Activated T-cell treated with anti-CD3 and anti-CD28 coated beads, Interleukin-2, amount 50 U/mL, for 4 hours (primary cell): ENCODE results near the gene CDC42BPB. TPM values are rescaled to one million over a fixed set of nuclear protein-coding genes. Genes with fewer than 3 reads are reported as not detected.
"Not testable (repeated sequence)": the region's sequence is repeated elsewhere in the genome, so short reads cannot be mapped to it uniquely, and the experiment has no call there.

Experiments
- ATAC-seq, 2 donors: fragments of 200-7000 bp; cut with Tn5 transposase; one replicate each; pipeline ENCODE4 v1.10.0; 2021
- DNase-seq: peaks from one replicate; pipeline ENCODE4 v3.0.0-alpha.2; 2020
- H3K27me3 Mint-ChIP-seq: one replicate; pipeline ENCODE4 v1.8.0; 2021; ENCODE audit warnings: low read depth, mixed read lengths
- H3K36me3 Mint-ChIP-seq: one replicate; pipeline ENCODE4 v1.8.0; 2022; ENCODE audit warnings: mixed read lengths; ENCODE audit not compliant: insufficient read depth
- H3K4me1 Mint-ChIP-seq: one replicate; pipeline ENCODE4 v1.8.0; 2021; ENCODE audit warnings: low read depth, mixed read lengths
- H3K4me3 Mint-ChIP-seq: one replicate; pipeline ENCODE4 v1.8.0; 2021; ENCODE audit warnings: mild to moderate bottlenecking, moderate library complexity, mixed read lengths
- H3K9me3 Mint-ChIP-seq: one replicate; pipeline ENCODE4 v1.8.0; 2021; ENCODE audit warnings: mixed read lengths
- total RNA-seq, 3 donors: library from RNA; stranded (reverse); gene quantifications; one replicate each; pipeline ENCODE4 v1.2.1, GENCODE V29; 2021

The CDC42BPB gene
- total RNA-seq, 3 donors from 2014 or later = 2.8 to 6.6 (median 5.1) TPM

DNA sequence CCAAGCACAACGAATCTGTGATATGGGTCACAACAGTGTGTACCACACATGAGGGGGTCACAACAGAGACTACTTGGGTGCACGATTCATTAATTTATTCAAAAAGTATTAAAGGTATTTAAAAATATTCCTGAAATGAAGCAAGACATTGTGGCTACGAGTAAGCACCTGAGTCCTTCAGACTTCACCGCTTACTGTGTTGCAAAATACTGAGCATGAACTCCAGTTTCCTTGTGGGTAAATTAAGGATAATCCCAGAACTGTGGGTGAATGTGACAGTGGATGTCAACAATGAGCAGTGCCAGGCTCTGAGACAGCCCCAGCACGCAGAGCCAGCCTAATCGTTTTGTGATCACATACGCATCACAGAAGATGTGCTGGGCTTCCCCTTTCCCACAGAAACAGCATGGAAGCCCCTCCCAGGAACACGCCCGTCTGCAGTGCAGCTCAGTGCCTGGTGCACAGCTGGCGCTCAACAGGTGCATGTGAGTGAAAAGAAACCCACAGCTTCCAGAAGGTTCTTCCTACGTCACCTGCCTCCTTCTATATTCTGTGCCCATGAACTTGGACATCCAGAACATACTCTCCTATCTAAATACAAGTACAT, 29.1 kb downstream of the CDC42BPB start:
- peaks cover 8% of the 10 kb centered on the region for H3K27me3 Mint-ChIP-seq
- DNase-seq (no peak), ATAC-seq (no peak)
- peaks cover 4% of the 10 kb centered on the region for H3K9me3 Mint-ChIP-seq
- H3K36me3 Mint-ChIP-seq = no peaks in the 10 kb centered on the region
- no peak overlapping the region for H3K4me3 Mint-ChIP-seq
- H3K4me1 Mint-ChIP-seq = no peaks in the 10 kb centered on the region

DNA sequence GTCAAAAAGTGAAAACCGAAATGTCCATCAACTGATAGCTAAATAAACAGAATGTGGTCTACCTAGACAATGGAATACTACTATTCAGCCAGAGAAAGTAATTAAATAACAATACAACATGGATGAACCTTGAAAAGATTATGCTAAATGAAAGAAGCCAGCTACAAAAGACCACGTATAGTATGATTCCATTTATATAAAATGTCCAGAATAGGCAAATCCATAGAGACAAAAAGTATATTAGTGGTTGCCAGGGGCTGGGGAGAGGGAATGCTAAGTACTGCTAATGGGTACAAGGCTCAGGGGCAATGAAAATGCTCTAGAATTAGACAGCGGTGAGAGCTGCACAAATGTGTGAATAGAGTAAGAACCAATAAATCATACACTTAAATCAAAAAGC, 29.9 kb downstream of the CDC42BPB start:
- no peak for DNase-seq

GRCh38 chr14:103026988-103027387, 30.4 kb downstream of the CDC42BPB start:
- ATAC-seq (no peak), DNase-seq (no peak)
- H3K4me3 Mint-ChIP-seq = no peak overlapping the region
- no peaks in the 10 kb centered on the region for H3K36me3 Mint-ChIP-seq
- H3K27me3 Mint-ChIP-seq = peaks cover 8% of the 10 kb centered on the region
- no peaks in the 10 kb centered on the region for H3K4me1 Mint-ChIP-seq
- peaks cover 4% of the 10 kb centered on the region for H3K9me3 Mint-ChIP-seq

More for the DNA sequence above, 29.9 kb downstream of the CDC42BPB start:
- Mint-ChIP-seq H3K4me1 (no peaks in the 10 kb centered on the region), H3K27me3 (peaks cover 8% of the 10 kb centered on the region), H3K9me3 (peaks cover 4% of the 10 kb centered on the region), H3K36me3 (no peaks in the 10 kb centered on the region), H3K4me3 (no peak overlapping the region)
- ATAC-seq = no peak

DNA sequence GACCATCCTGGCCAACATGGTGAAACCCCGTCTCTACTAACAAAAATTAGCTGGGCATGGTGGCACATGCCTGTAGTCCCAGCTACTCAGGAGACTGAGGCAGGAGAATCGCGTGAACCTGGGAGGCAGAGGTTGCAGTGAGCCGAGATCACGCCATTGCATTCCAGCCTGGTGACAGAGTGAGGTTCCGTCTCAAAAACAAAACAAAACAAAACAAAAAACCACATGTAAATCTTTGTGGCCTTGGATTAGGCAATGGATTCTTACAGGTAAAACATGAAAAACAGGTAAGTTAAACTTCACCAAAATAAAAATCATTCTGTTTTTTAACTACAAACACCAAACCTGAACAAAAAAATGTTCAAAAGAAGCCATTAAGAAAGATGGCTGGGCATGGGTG, 31.2 kb downstream of the CDC42BPB start:
- DNase-seq, H3K36me3 Mint-ChIP-seq, H3K9me3 Mint-ChIP-seq, ATAC-seq, H3K4me1 Mint-ChIP-seq, H3K4me3 Mint-ChIP-seq: not testable (repeated sequence)
- peaks cover 13% of the 10 kb centered on the region for H3K27me3 Mint-ChIP-seq

DNA sequence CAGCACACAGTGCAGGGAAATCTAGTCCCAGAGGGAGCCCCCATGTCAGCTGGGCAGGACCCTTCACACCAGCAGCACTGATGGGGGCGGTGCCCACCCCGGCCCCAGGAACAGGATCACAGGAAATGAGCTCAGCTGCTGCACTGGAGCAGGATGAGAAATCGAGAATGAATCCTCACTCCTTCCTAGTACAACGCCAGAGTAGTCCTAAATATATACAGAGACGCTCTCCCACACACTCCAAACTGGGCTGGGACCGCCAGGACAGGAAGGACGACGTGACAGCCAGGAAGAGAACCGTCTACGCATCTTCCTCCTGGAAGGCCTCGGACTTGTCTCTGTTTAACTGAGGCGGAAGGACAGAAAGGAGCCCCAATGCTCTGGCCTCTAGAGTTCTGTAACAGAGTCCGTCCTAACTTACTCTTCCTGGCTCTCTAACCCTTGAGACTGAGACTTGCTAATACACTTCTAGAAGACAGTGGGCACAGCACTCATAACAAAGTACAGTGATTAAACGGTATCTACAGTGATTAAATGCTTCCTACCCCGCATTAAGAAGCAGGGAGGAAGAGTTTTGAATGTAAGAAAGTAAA, 33.4 kb downstream of the CDC42BPB start:
- Mint-ChIP-seq H3K27me3 (peaks cover 13% of the 10 kb centered on the region), H3K9me3 (peaks cover 4% of the 10 kb centered on the region), H3K36me3 (no peaks in the 10 kb centered on the region), H3K4me3 (no peak overlapping the region), H3K4me1 (no peaks in the 10 kb centered on the region)
- no peak for ATAC-seq
- DNase-seq = no peak

- H3K4me3 Mint-ChIP-seq = no peak overlapping the region
- H3K27me3 Mint-ChIP-seq = peaks cover 13% of the 10 kb centered on the region
These were observed 34.7 kb downstream of the CDC42BPB start for GRCh38 chr14:103022685-103023044.

DNA sequence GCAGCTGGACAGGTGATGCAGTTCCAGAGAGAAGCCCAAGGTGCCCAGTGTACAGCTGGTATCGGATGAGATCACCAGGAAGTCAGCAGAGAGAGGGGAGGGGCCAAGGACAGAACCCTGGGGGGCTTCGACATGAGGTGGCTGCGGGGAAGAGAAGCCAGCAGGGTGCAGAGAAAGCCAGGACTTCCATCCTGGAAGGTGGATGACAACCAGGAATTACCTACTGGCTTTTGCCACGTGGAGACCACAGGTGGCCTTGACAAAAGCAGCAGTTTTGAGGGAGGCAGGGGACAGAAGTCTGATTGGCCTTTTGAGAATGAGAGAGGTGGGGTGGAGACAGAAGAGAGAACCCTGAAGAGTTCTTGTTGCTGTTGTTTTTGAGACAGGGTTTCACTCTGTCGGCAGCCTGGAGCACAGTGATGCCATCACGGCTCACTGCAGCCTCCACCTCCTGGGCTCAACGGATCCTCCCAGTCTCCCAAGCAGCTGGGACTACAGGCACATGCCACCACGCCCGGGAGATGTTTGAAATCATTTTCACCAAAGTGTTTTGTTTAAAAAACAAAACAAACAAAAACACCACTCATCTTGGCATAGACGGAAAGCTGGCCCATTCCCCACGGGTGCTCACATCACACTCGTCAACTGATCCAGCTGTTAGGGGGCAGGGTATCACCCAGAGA, 35.2 kb downstream of the CDC42BPB start:
- Mint-ChIP-seq H3K9me3 (peaks cover 4% of the 10 kb centered on the region), H3K4me1 (no peaks in the 10 kb centered on the region), H3K36me3 (no peaks in the 10 kb centered on the region), H3K4me3 (no peak overlapping the region), H3K27me3 (peaks cover 13% of the 10 kb centered on the region)
- ATAC-seq (no peak), DNase-seq (no peak)

More at GRCh38 chr14:103022685-103023044, 34.7 kb downstream of the CDC42BPB start:
- ATAC-seq = no peak
- no peaks in the 10 kb centered on the region for H3K4me1 Mint-ChIP-seq
- no peak for DNase-seq
- H3K9me3 Mint-ChIP-seq = peaks cover 4% of the 10 kb centered on the region
- H3K36me3 Mint-ChIP-seq = no peaks in the 10 kb centered on the region

DNA sequence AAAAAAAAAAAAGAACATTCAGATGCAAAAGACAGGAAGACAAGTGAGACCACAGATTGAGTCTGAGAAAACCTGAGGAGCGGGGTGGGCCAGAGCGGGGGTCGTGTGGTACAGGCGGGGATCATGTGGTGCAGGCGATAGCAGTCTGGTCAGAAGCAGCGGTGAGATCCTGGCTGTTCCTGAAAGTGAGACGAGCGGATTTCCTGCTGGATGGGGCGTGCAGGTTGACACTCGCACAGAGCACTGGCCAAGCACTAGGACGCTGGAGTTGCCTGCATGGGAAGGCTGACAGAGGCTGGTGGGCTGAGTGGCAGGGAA, 35.7 kb downstream of the CDC42BPB start:
- Mint-ChIP-seq H3K4me1 (no peaks in the 10 kb centered on the region), H3K36me3 (no peaks in the 10 kb centered on the region), H3K4me3 (no peak overlapping the region), H3K9me3 (peaks cover 4% of the 10 kb centered on the region), H3K27me3 (peaks cover 12% of the 10 kb centered on the region)
- DNase-seq (no peak), ATAC-seq (no peak)

DNA sequence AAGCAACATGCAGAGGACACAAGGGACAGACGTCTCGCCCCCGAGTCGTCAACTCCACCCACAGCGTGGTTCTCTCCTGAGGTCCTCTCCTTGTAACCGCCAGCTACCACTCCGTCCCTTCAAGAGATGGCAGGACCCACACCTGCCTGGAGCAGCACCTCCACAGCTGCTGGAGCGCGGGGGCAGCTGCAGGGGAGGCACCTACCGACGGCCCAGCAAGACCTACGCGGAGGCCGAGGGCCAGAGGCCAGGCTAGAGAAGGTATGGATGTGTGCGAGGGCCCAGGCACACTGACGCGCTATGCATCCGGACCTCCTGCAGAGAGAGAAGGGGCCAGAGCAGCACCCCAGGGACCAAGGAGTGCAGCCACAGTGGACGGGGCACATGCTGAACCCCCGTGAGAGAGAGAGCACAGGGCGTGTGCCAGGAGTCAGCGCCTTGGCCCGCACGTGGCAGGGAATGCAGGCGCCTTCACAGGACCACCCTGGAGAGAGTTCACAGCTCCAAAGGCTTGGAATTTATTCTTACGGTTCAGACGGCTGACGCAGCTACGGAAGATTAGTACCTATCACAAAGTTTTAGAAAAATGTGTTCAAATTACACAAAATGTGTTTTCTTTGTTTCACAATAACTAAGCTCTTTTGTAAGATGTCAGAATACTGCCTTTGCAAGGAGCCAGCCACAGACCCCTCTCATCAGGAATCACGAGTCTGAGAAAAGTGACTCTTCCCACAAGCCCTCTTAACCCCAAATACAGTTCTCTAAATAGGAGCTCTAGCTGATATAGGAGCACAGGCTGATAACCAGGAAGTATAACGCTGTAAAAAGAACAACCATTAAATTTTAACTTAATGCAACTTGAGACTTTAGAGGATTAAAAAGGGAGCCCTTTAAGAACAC, 36.8 kb downstream of the CDC42BPB start:
- H3K4me3 Mint-ChIP-seq = no peak overlapping the region
- ATAC-seq (no peak), DNase-seq (no peak)
- peaks cover 4% of the 10 kb centered on the region for H3K9me3 Mint-ChIP-seq
- peaks cover 11% of the 10 kb centered on the region for H3K27me3 Mint-ChIP-seq
- no peaks in the 10 kb centered on the region for H3K4me1 Mint-ChIP-seq
- no peaks in the 10 kb centered on the region for H3K36me3 Mint-ChIP-seq

- DNase-seq = no peak
- H3K9me3 Mint-ChIP-seq = no peaks in the 10 kb centered on the region
- peaks cover 4% of the 10 kb centered on the region for H3K4me1 Mint-ChIP-seq
- ATAC-seq = no peak
- H3K36me3 Mint-ChIP-seq = no peaks in the 10 kb centered on the region
- peaks cover 9% of the 10 kb centered on the region for H3K27me3 Mint-ChIP-seq
- H3K4me3 Mint-ChIP-seq = no peak overlapping the region
These were observed 37.5 kb downstream of the CDC42BPB start for GRCh38 chr14:103019826-103020225.

DNA sequence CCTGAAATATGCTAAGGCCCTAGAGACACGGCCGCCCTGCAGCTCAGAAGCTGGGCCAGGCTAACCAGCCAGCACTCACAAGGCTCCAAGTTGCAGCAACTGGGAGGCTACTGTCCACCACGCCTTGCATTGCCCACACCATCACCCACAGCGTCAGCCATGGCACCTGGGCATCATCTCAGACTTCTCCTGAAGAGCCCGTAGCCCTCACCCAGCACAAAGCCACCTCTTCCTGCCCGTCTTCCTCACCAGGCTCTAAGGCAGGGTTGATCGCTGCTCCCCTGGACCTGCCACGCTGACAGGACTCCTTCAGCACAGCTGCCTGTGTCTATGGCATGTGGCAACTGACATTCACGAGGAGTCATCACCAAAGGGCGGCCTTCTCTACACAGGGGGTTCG, 38.1 kb downstream of the CDC42BPB start:
- peaks cover 7% of the 10 kb centered on the region for H3K4me1 Mint-ChIP-seq
- DNase-seq (no peak), ATAC-seq (no peak)
- no peak overlapping the region for H3K4me3 Mint-ChIP-seq
- no peaks in the 10 kb centered on the region for H3K36me3 Mint-ChIP-seq
- H3K9me3 Mint-ChIP-seq = no peaks in the 10 kb centered on the region
- peaks cover 13% of the 10 kb centered on the region for H3K27me3 Mint-ChIP-seq

GRCh38 chr14:103016594-103016993, 40.8 kb downstream of the CDC42BPB start:
- H3K9me3 Mint-ChIP-seq = no peaks in the 10 kb centered on the region
- H3K36me3 Mint-ChIP-seq = no peaks in the 10 kb centered on the region
- no peak for ATAC-seq
- peaks cover 7% of the 10 kb centered on the region for H3K4me1 Mint-ChIP-seq
- H3K27me3 Mint-ChIP-seq = peaks cover 10% of the 10 kb centered on the region
- no peak for DNase-seq
- H3K4me3 Mint-ChIP-seq = no peak overlapping the region

DNA sequence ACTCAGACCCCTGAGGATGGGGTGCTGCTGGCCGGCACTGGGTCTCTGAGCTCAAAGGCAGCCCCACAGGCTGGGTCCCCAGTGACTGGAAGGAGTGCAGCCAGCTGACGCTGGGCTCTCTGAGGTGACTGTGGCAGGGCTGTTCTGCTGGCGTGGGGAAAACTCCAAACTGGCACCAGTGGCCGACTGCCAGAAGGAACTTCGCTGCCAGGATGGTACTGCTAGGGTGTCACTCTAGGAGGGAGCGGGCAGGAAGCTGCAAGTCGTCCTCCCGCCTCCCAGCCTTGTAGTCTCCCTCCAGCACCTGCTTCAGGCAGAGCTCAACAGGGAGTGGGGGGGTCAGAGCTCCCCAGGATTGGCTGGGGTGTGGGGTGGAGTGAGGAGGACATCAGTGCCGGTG, 41.3 kb downstream of the CDC42BPB start:
- Mint-ChIP-seq H3K4me3 (no peak overlapping the region), H3K9me3 (no peaks in the 10 kb centered on the region), H3K4me1 (peaks cover 7% of the 10 kb centered on the region), H3K27me3 (peaks cover 8% of the 10 kb centered on the region), H3K36me3 (no peaks in the 10 kb centered on the region)
- no peak for DNase-seq
- ATAC-seq = no peak

GRCh38 chr14:103015426-103015825, 41.9 kb downstream of the CDC42BPB start:
- Mint-ChIP-seq H3K4me3 (no peak overlapping the region), H3K4me1 (peaks cover 7% of the 10 kb centered on the region), H3K36me3 (no peaks in the 10 kb centered on the region), H3K27me3 (peaks cover 8% of the 10 kb centered on the region), H3K9me3 (no peaks in the 10 kb centered on the region)
- DNase-seq (no peak), ATAC-seq (no peak)
